Mucosa of descending colon (tissue), 3 donors: ENCODE data around the gene PP2D1. TPM values are rescaled to one million over a fixed set of nuclear protein-coding genes. Genes with fewer than 3 reads are reported as not detected.
"Not testable (repeated sequence)": the region's sequence is repeated elsewhere in the genome, so short reads cannot be mapped to it uniquely, and the experiment has no call there.

ENCODE experiments used
- ATAC-seq: fragments of 200-7000 bp; cut with Tn5 transposase; one replicate; pipeline ENCODE4 v1.9.1; 2020; ENCODE audit warnings: mild to moderate bottlenecking, moderate library complexity
- DNase-seq, 3 donors: peaks; one replicate each; pipeline ENCODE4 v3.0.0-alpha.2; 2020
- H3K36me3 ChIP-seq: fragments of 200-600 bp; one replicate; pipeline ENCODE4 v1.8.0; 2021; ENCODE audit warnings: low read depth, mild to moderate bottlenecking
- H3K4me1 ChIP-seq: fragments of 200-600 bp; one replicate; pipeline ENCODE4 v1.8.0; 2021; ENCODE audit warnings: low read depth, mild to moderate bottlenecking
- H3K4me3 ChIP-seq: fragments of 200-600 bp; one replicate; pipeline ENCODE4 v1.8.0; 2021; ENCODE audit warnings: mild to moderate bottlenecking
- H3K9me3 ChIP-seq: fragments of 200-600 bp; one replicate; pipeline ENCODE4 v1.8.0; 2021; ENCODE audit warnings: mild to moderate bottlenecking
- CTCF ChIP-seq: fragments of 200-600 bp; IDR thresholded peaks from one replicate; pipeline ENCODE4 v1.8.0; 2022; ENCODE audit warnings: antibody characterized with exemption, mild to moderate bottlenecking
- intact Hi-C, 2 donors: fragments of 100-400 bp; cut with DNase I in 1 of 2; cut with micrococcal nuclease in 1 of 2; formaldehyde crosslinking; loops; one replicate each; pipeline versions ENCODE4 v1.11.0 to v1.11.1; 2022; cut with DNase I, micrococcal nuclease
- total RNA-seq, 3 donors: library from RNA; stranded (reverse); fragmentation: NEBNext Ultra II Directional in 2 of 3; extraction: Animal tissue kit (Norgen Biotek cat#: 25700) in 2 of 3; gene quantifications; one replicate each; pipeline versions ENCODE4 v1.2.1 to v1.2.4, GENCODE V29; 2021 to 2023
- donor health status: DM: no; HTN: no; CAD: no; lungs with moderate emphysema.
- donor health status: DM: no; HTN: no; CAD: no.
- donor health status: DM: no; HTN: yes; CAD: no.

PP2D1 gene
- total RNA-seq, 3 donors from 2014 or later: not detected

- DNase-seq: peak in 2 of 3 donors; percentile 28 to 40
- H3K4me1 ChIP-seq: peaks cover 8% of the 10 kb centered on the region
- no peaks in the 10 kb centered on the region for H3K36me3 ChIP-seq
- intact Hi-C loops: no loop called here
- no peak for TF ChIP-seq CTCF
- ATAC-seq: peak; percentile 90
- no peaks in the 10 kb centered on the region for H3K9me3 ChIP-seq
- H3K4me3 ChIP-seq: no peak overlapping the region
These were observed 11.8 kb upstream of the PP2D1 start for GRCh38 chr3:20023623-20024405.

DNA sequence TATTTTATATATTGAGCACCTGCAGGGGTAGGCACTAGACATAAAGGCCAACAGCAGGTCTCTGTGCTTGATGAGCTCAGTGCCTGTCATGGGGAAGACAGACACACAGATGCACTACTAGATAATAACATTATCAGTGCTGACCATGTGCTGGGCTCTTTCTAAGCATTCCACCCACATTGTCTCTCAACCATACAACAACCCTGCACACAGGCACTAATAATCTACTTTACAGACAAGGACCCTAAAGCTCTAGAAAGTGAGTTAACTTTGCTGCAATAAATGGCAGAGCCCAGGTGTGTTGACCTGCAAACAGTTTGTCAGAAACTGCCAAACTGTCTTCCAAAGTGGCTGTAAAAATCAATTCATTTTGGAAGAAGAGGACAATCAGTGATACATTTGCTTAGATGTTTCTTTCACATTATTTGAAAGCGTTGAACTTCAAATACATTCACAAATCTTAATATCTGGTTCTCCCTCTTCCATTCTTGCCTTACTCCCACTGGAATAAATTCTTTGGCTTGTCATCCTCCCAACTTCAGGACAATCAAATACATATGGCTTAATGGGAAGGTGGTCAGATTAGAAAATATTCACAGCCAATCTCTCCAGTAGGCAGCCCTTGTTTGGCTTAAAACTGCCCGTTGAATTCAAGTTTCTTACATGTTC, 11.0 kb upstream of the PP2D1 start:
- intact Hi-C loops: no loop called here
- H3K36me3 ChIP-seq: no peaks in the 10 kb centered on the region
- no peak overlapping the region for H3K4me3 ChIP-seq
- no peaks in the 10 kb centered on the region for H3K9me3 ChIP-seq
- DNase-seq (no peak), ATAC-seq (no peak)
- H3K4me1 ChIP-seq: peaks cover 8% of the 10 kb centered on the region
- TF ChIP-seq CTCF: no peak

- H3K9me3 ChIP-seq, DNase-seq, ATAC-seq, H3K36me3 ChIP-seq, H3K4me3 ChIP-seq, H3K4me1 ChIP-seq, intact Hi-C loops: not testable (repeated sequence)
These were observed 4.0 kb upstream of the PP2D1 start for GRCh38 chr3:20016076-20016475.

- Histone ChIP-seq H3K9me3 (no peaks in the 10 kb centered on the region), H3K36me3 (no peaks in the 10 kb centered on the region), H3K4me3 (no peak overlapping the region), H3K4me1 (no peaks in the 10 kb centered on the region)
- TF ChIP-seq CTCF: no peak
- no peak for ATAC-seq
- intact Hi-C loops: no loop called here
- no peak for DNase-seq
These were observed 3.5 kb upstream of the PP2D1 start for GRCh38 chr3:20015525-20015924.

DNA sequence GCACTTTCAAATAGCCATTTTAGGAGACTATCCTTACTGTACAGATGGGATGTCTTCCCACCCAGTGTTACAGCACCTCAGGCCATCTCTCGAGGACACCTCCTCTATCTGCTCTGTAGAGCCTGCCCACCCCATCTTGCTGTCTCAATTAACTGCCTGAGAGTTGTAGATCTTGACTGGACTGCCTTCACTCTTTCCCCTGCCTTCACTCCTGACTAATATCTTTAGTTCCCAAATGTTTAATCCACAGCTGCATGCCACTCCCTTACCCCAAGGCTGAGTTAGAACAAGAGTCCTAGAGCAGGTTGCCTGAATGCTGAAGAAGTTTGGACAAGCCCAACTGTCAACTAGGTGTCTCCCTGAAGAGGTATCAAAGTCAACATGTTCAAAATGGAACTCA, 1.3 kb upstream of the PP2D1 start:
- no peaks in the 10 kb centered on the region for H3K36me3 ChIP-seq
- ATAC-seq: no peak
- no peak overlapping the region for H3K4me3 ChIP-seq
- TF ChIP-seq CTCF: no peak
- H3K9me3 ChIP-seq: no peaks in the 10 kb centered on the region
- DNase-seq: no peak
- no peaks in the 10 kb centered on the region for H3K4me1 ChIP-seq
- intact Hi-C loops: no loop called here

DNA sequence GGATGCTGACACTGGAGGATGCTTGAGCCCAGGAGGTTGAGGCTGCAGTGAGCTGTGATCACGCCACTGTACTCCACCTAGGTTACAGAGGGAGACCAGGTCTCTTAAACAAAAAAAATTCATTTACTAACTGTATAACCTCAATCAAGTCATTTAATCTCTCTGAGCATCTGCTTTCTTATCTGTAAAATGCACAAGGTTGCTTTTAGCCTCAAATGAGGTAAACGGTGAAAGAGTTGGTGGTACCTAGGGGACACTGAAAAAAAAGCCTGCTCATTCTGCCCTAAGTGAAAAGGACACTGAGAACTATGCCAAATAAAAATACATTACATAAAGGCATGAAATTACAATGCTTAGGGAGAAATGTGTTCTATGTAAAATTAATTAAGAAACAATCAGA, 3.4 kb downstream of the PP2D1 start:
- intact Hi-C loops: no loop called here
- no peaks in the 10 kb centered on the region for H3K36me3 ChIP-seq
- no peaks in the 10 kb centered on the region for H3K9me3 ChIP-seq
- H3K4me1 ChIP-seq: no peaks in the 10 kb centered on the region
- no peak for ATAC-seq
- H3K4me3 ChIP-seq: no peak overlapping the region
- no peak for TF ChIP-seq CTCF
- DNase-seq: no peak
